A673 (cell line): Measurements from ENCODE around the gene RERE.

Experiments used
- EZH2 ChIP-seq: fragments of 200-600 bp; sonication (generic); IDR thresholded peaks from 2 replicates; pipeline ENCODE4 v1.6.1; 2017; ENCODE audit warnings: borderline replicate concordance, low read depth, mild to moderate bottlenecking, mixed read lengths, antibody characterized with exemption, low read length; ENCODE audit not compliant: poor library complexity, severe bottlenecking
- TF ChIP-seq, protein P1 (sequence below): fragments of 300-800, 200-600 bp; sonication (generic); conservative IDR thresholded peaks from 2 replicates; pipeline ENCODE4 v1.5.1; 2017; ENCODE audit warnings: low read depth, mild to moderate bottlenecking, antibody characterized with exemption, low read length, moderate library complexity, mixed read lengths

DNA sequence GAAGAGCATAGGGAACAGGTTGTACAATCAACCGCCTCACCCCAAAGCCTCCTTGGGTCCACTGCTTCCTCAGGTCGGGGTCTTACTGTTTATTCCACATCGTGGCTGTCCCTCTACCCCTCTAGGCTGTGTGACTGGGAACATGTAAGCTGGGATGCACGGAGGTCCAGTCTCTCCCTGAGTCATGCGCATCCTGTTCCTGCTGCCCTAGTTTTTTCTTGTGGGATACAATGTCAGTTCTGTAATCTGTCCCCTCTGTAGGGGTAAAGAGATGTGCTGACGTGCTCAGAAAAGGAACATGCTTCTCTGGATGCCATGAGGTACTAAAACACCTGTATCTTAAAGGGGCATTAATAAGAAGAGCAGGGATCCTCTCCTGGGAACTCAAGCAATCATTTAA is 433.4 kb downstream of the RERE start:
- TF ChIP-seq, protein P1, sequence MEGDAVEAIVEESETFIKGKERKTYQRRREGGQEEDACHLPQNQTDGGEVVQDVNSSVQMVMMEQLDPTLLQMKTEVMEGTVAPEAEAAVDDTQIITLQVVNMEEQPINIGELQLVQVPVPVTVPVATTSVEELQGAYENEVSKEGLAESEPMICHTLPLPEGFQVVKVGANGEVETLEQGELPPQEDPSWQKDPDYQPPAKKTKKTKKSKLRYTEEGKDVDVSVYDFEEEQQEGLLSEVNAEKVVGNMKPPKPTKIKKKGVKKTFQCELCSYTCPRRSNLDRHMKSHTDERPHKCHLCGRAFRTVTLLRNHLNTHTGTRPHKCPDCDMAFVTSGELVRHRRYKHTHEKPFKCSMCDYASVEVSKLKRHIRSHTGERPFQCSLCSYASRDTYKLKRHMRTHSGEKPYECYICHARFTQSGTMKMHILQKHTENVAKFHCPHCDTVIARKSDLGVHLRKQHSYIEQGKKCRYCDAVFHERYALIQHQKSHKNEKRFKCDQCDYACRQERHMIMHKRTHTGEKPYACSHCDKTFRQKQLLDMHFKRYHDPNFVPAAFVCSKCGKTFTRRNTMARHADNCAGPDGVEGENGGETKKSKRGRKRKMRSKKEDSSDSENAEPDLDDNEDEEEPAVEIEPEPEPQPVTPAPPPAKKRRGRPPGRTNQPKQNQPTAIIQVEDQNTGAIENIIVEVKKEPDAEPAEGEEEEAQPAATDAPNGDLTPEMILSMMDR = no peak
- no peak for TF ChIP-seq EZH2
